ENCODE results near the gene TAF1C.

TAF1C gene

GRCh38 chr16:84169765-84170310, 17.0 kb downstream of the TAF1C start:
- H3K4me3 Mint-ChIP-seq, result no peak overlapping the region
- no peak for ATAC-seq
- no peak overlapping the region for H3K27ac Mint-ChIP-seq
- no peak for DNase-seq
- no peaks in the 10 kb centered on the region for H3K9me3 Mint-ChIP-seq
- H3K4me1 Mint-ChIP-seq, result no peaks in the 10 kb centered on the region
- peaks cover 16% of the 10 kb centered on the region for H3K27me3 Mint-ChIP-seq
- H3K36me3 Mint-ChIP-seq (ENCODE audit: low read depth), result no peaks in the 10 kb centered on the region

DNA sequence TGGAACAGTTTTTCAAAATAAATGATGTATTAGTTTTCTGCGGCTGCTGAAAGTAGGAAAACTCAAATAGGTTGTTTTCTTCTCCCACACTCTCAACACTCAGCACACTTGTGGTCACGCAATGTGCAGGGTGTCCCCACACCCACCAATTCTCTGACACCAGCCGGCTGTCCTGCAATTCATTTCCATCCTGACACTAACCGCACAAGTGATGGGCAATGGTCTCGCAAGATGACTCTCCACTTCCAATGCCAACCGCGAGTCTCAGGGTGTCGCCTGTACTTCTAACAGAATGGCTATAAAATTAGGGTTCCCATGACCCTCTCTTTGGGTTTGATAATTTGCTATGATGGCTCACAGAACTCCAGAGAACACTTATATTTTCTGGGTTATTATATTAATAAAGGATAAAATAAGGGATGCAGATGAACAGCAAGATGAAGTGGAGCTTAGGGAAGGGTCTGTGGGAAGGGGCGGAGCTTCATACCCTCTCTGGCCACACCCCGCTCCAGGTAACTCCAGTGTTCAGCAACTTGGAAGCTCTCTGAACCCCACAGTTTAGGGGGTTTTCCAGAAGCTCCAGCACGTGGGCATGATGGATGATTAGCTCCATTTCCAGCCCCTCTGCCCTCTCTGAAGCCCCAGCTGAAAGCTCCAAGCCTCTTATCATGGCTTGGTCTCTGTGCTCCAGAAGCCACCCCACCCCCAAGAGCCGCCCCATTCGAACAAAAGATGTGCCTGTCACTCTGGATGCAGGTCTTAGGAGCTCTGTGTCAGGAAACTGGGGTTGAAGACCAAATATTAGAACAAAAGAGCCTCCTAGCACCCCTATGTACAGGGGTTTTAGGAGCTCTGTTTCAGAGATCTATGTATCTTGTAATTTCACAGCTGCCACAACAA, 19.8 kb downstream of the TAF1C start:
- H3K36me3 Mint-ChIP-seq (ENCODE audit: low read depth), result no peaks in the 10 kb centered on the region
- peaks cover 21% of the 10 kb centered on the region for H3K27me3 Mint-ChIP-seq
- H3K4me1 Mint-ChIP-seq, result no peaks in the 10 kb centered on the region
- no peak overlapping the region for H3K4me3 Mint-ChIP-seq
- H3K9me3 Mint-ChIP-seq, result no peaks in the 10 kb centered on the region
- H3K27ac Mint-ChIP-seq, result no peak overlapping the region
- peak; percentile 79 for ATAC-seq
- DNase-seq, result no peak

DNA sequence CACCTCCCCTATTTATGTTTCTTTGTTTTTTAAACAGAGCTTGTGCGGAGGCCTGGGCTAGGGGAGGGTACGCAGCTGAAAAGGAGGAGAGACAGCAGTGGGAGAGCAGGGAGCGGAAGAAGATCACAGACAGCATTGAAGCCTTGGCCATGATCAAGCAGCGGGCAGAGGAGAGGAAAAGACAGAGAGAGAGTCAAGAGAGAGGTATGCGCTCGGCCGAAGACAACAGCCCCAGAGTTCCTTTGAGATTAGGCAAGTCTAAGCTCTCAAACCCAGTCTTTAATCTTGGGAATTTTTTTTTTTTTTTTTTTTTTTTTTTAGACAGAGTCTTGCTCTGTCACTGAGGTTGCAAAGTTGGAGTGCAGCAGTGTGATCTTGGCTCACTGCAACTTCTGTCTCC, 21.1 kb downstream of the TAF1C start:
- no peak for ATAC-seq
- Mint-ChIP-seq H3K27ac (no peak overlapping the region), H3K4me3 (no peak overlapping the region)

DNA sequence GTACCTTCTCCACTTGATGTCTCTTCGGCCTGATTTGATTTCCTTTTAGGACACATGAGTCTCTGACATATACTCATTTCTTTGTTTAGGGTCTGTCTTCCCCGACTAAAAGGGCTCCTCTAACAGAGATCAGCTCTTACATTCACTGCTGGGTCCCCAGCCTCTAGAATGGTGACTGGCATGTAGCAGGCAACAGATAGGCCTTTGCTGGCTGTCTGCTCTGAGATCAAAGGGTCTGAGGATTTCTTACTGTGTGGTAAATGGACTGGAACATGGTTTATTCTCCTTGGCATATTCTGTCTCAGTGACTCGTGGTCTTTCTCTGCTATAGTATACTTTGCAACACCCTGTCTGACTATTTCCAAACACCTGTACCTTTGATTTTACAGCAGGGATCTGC, 25.1 kb downstream of the TAF1C start:
- Mint-ChIP-seq H3K36me3 (ENCODE audit: low read depth) (no peaks in the 10 kb centered on the region), H3K27me3 (peaks cover 32% of the 10 kb centered on the region)
- ATAC-seq, result no peak

More for the DNA sequence above, 21.1 kb downstream of the TAF1C start:
- Mint-ChIP-seq H3K27me3 (peaks cover 23% of the 10 kb centered on the region), H3K36me3 (ENCODE audit: low read depth) (no peaks in the 10 kb centered on the region), H3K9me3 (no peaks in the 10 kb centered on the region), H3K4me1 (no peaks in the 10 kb centered on the region)
- no peak for DNase-seq

DNA sequence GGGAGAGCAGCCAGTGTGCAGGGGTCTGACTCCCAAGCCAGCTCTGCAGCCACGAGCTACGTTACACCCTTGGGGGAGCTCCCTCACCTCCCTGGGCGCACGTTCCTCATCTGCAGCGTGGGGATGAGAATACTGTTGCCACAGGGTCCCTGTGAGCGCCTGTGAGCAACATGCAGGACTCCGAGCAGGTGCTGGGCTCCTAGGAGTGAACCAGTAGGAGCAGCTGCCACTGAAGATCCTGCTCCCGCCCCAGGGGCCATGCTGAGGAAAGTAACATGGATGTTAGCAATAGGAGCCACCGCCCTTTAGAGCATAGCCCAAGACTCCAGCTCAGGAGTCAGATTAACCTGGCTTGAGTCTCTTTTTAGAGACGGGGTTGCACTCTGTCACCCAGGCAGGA, 25.8 kb downstream of the TAF1C start:
- no peak for DNase-seq
- H3K4me1 Mint-ChIP-seq, result no peaks in the 10 kb centered on the region
- H3K9me3 Mint-ChIP-seq, result no peaks in the 10 kb centered on the region
- H3K36me3 Mint-ChIP-seq (ENCODE audit: low read depth), result no peaks in the 10 kb centered on the region
- no peak overlapping the region for H3K27ac Mint-ChIP-seq
- H3K27me3 Mint-ChIP-seq, result peaks cover 34% of the 10 kb centered on the region
- no peak overlapping the region for H3K4me3 Mint-ChIP-seq
- ATAC-seq, result no peak

More for the DNA sequence above, 25.1 kb downstream of the TAF1C start:
- Mint-ChIP-seq H3K9me3 (no peaks in the 10 kb centered on the region), H3K27ac (no peak overlapping the region), H3K4me3 (no peak overlapping the region), H3K4me1 (no peaks in the 10 kb centered on the region)
- no peak for DNase-seq

DNA sequence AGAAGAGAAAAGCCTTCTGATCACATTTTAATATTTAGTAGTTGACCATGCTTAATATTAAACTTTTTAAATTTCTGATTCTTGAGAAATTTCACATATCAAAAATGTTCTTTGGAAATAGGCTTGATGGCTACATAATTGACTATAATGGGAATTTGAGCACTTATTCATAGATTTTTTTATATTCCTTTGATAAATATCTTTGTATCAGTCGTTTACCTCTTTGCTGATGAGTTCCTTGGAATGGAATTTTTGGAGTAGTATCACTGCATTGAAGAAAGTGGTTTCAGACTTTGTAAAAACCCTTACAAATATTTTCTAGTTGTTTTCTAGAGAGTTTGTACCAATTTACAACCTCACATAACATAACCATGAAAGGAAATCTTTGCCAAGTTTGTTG, 27.1 kb downstream of the TAF1C start:
- H3K9me3 Mint-ChIP-seq, result no peaks in the 10 kb centered on the region

DNA sequence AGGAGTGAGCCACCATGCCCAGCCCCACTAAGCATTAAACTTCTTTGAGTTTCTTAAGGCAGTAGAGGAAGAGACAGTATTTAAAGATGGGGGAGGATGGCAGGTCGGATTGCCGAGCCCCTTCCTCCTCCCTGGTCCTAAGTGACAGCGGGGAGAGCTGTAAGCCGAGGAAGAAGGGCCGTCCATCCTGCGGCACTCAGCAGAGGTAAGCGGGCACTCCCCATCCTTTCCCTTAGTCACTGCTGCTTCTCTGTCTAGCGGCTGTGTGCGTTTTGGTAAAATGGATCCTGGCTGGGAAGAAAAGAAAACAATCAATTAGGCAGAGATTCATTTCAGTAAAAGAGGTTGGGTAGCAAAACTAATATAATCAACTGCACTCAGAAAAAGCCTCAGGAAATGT, 27.9 kb downstream of the TAF1C start:
- H3K4me1 Mint-ChIP-seq, result no peaks in the 10 kb centered on the region
- ATAC-seq (no peak), DNase-seq (no peak)
- H3K27me3 Mint-ChIP-seq, result peaks cover 34% of the 10 kb centered on the region
- no peak overlapping the region for H3K4me3 Mint-ChIP-seq
- no peaks in the 10 kb centered on the region for H3K9me3 Mint-ChIP-seq
- no peak overlapping the region for H3K27ac Mint-ChIP-seq
- H3K36me3 Mint-ChIP-seq (ENCODE audit: low read depth), result no peaks in the 10 kb centered on the region

More for the DNA sequence above, 27.1 kb downstream of the TAF1C start:
- Mint-ChIP-seq H3K36me3 (ENCODE audit: low read depth) (no peaks in the 10 kb centered on the region), H3K27me3 (peaks cover 34% of the 10 kb centered on the region), H3K4me1 (no peaks in the 10 kb centered on the region), H3K4me3 (no peak overlapping the region), H3K27ac (no peak overlapping the region)
- no peak for DNase-seq
- no peak for ATAC-seq

- Mint-ChIP-seq H3K27ac (no peak overlapping the region), H3K27me3 (peaks cover 32% of the 10 kb centered on the region), H3K36me3 (ENCODE audit: low read depth) (no peaks in the 10 kb centered on the region), H3K9me3 (no peaks in the 10 kb centered on the region), H3K4me1 (no peaks in the 10 kb centered on the region), H3K4me3 (no peak overlapping the region)
- no peak for ATAC-seq
- DNase-seq, result no peak
Observed at GRCh38 chr16:84156342-84156784, 30.5 kb downstream of the TAF1C start.

DNA sequence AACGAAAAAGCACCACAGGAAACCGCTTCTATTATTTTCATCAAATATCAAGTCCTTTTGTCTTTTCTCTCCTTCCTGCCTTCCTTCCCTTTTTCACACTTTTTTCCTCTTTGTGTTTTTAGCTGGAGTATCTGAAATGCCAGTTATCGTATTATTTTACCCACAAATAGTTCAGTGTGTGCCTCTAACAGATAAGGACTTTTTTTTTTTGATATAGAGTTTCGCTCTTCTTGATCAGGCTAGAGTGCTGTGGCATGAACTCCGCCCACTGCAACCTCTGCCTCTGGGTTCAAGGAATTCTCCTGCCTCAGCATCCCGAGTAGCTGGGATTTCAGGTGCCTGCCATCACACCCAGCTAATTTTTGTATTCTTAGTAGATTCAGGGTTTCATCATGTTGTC, 31.1 kb downstream of the TAF1C start:
- Mint-ChIP-seq H3K36me3 (ENCODE audit: low read depth) (no peaks in the 10 kb centered on the region), H3K9me3 (no peaks in the 10 kb centered on the region), H3K27ac (no peak overlapping the region), H3K27me3 (peaks cover 32% of the 10 kb centered on the region), H3K4me3 (no peak overlapping the region), H3K4me1 (no peaks in the 10 kb centered on the region)
- DNase-seq (no peak), ATAC-seq (no peak)

- H3K4me1 Mint-ChIP-seq, result no peaks in the 10 kb centered on the region
- no peaks in the 10 kb centered on the region for H3K36me3 Mint-ChIP-seq (ENCODE audit: low read depth)
- H3K27me3 Mint-ChIP-seq, result peaks cover 32% of the 10 kb centered on the region
- H3K4me3 Mint-ChIP-seq, result no peak overlapping the region
- no peak overlapping the region for H3K27ac Mint-ChIP-seq
- no peak for DNase-seq
- ATAC-seq, result no peak
- H3K9me3 Mint-ChIP-seq, result no peaks in the 10 kb centered on the region
Observed at GRCh38 chr16:84155226-84155625, 31.6 kb downstream of the TAF1C start.

DNA sequence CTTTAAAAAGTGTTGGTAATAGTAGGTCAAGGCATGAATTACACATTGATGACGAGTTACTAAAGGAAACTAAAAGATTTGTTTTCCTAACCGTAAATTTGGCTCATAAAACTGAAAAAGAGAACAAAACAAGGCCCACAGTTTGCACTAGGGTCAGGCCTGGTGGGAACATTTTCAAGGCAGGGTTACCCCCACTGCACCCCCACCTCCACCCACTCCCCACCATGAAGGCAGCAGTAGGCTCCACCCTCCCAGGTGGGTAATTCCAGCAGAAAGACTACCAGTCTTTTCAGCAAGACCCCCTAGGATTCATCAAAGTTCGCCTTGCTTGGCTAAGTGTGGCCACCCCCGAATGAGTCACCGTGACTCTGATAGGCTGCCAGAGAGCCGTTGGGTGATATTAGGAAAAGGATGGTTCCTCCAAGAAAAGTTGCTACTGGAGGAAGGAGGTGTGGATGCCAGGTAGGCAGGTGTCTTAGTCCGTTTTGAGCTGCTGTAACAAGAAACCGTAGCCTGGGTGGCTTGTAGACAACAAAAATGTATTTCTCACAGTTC, 33.1 kb downstream of the TAF1C start:
- Mint-ChIP-seq H3K9me3 (no peaks in the 10 kb centered on the region), H3K27me3 (peaks cover 21% of the 10 kb centered on the region), H3K4me1 (no peaks in the 10 kb centered on the region), H3K36me3 (ENCODE audit: low read depth) (no peaks in the 10 kb centered on the region), H3K4me3 (no peak overlapping the region), H3K27ac (no peak overlapping the region)
- no peak for ATAC-seq
- DNase-seq, result no peak

DNA sequence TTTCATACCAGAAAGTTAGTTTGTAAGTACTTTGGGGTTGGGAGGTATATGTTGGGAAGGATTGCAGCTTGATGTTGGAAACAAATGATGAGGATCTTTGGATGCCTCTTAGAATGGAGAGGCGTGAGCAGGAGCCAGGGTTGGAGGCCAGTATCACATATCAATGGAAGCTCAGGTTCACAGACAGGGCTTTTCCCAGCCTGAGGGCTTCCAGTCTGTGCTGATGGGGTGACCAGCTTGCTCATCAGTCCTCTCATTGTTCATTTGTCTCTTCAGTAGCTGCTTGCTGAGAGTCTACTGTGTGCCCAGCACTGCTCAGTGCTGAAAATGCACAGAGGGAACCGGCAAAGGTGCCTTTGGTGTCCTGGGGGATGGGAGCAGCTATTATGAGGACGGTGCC, 35.9 kb downstream of the TAF1C start:
- DNase-seq (no peak), ATAC-seq (no peak)
- H3K27ac Mint-ChIP-seq, result no peak overlapping the region
- peaks cover 13% of the 10 kb centered on the region for H3K27me3 Mint-ChIP-seq
- no peak overlapping the region for H3K4me3 Mint-ChIP-seq
- H3K4me1 Mint-ChIP-seq, result peaks cover 2% of the 10 kb centered on the region
- H3K9me3 Mint-ChIP-seq, result no peaks in the 10 kb centered on the region
- no peaks in the 10 kb centered on the region for H3K36me3 Mint-ChIP-seq (ENCODE audit: low read depth)

- DNase-seq, result peak; percentile 96
- Mint-ChIP-seq H3K27ac (peak within 1 kb of the TSS; percentile 86), H3K36me3 (ENCODE audit: low read depth) (no peaks in the 10 kb centered on the region), H3K4me1 (peaks cover 23% of the 10 kb centered on the region), H3K9me3 (no peaks in the 10 kb centered on the region), H3K27me3 (peaks cover 3% of the 10 kb centered on the region), H3K4me3 (peak within 1 kb of the TSS; percentile 93)
- ATAC-seq, result peak; percentile 83
Observed at GRCh38 chr16:84144859-84145639, 41.8 kb downstream of the TAF1C start, which contains the start of the genes DNAAF1 and HSDL1. DNAAF1 (plus strand) TSS chr16:84145308; CDS start chr16:84145441, 133 bp downstream. HSDL1 (minus strand) TSS chr16:84145177; CDS start chr16:84131321, 13,856 bp downstream.

DNA sequence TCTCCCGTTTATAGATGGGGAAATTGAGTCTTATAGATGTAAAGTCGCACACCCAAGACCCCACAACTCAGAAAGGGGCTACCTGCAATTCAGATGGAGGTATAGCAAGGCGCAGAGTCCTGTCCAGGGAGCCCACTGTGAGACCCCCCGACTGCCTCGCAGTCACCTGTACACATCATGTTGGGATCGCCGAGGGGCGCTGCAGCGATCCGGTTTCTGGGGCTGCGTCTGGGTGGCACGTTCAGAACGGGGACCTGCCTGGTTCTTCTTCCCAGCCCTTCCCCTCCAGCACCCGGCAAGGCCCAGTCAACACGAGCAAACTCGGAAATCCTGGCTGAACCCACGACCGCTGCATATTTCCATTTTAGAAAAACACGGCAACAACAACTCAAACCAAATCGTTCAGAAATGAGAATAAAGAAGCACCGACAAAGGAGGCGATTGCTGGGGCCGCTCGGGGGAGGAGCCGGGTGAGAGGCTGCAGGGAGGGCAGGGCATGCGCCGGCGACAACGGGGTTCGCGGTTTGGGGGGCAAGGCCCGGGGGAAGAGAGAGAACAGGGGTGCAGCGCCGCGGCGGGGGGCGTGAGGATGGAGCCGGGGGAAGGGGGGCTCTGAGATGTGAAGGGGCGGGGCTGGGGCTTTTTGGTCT, 42.5 kb downstream of the TAF1C start:
- Mint-ChIP-seq H3K4me3 (peak overlapping the region; percentile 93), H3K9me3 (no peaks in the 10 kb centered on the region), H3K4me1 (peaks cover 30% of the 10 kb centered on the region), H3K27ac (peak overlapping the region; percentile 86), H3K36me3 (ENCODE audit: low read depth) (no peaks in the 10 kb centered on the region), H3K27me3 (peaks cover 3% of the 10 kb centered on the region)
- ATAC-seq (peak; percentile 60), DNase-seq (peak; percentile 52)

All from activated naive CD8-positive, alpha-beta T cell treated with anti-CD3 and anti-CD28 coated beads, Interleukin-2, amount 50 U/mL, for 24 hours (primary cell).